OCI-LY3 (cell line): ENCODE data around the gene DLGAP4.

ENCODE experiments used
- H2AFZ ChIP-seq: fragments of 200-600, 300-600 bp; shearing (Covaris generic); 2 replicates; pipeline ENCODE4 v1.6.0; 2014; ENCODE audit warnings: antibody characterized with exemption, low read depth, low read length
- H3K27ac ChIP-seq: fragments of 200-600, 300-600 bp; sonication (generic); 2 replicates; pipeline ENCODE4 v1.5.1; 2014; ENCODE audit warnings: mild to moderate bottlenecking, low read length, moderate library complexity, mixed read lengths
- H3K27me3 ChIP-seq: fragments of 200-600, 300-600 bp; sonication (generic); 2 replicates; pipeline ENCODE4 v1.6.1; 2014; ENCODE audit warnings: low read depth, low read length, mixed read lengths
- H3K36me3 ChIP-seq: fragments of 200-600, 300-600 bp; sonication (generic); replicated peaks from 2 replicates; pipeline ENCODE3; 2014; ENCODE audit warnings: low read depth, low read length, mixed read lengths
- H3K4me1 ChIP-seq: fragments of 300-600, 200-600 bp; sonication (generic); 2 replicates; pipeline ENCODE4 v1.6.1; 2014; ENCODE audit warnings: low read length, mixed read lengths
- H3K4me2 ChIP-seq: fragments of 200-600, 300-600 bp; sonication (generic); 2 replicates; pipeline ENCODE4 v1.6.1; 2014; ENCODE audit warnings: low read length, mixed read lengths
- H3K4me3 ChIP-seq: fragments of 300-600, 200-600 bp; sonication (generic); 2 replicates; pipeline ENCODE4 v1.5.1; 2014; ENCODE audit warnings: antibody characterized with exemption, mild to moderate bottlenecking, low read length, moderate library complexity
- H3K79me2 ChIP-seq: fragments of 300-600, 200-600 bp; shearing (Covaris generic); 2 replicates; pipeline ENCODE4 v1.6.1; 2014; ENCODE audit warnings: mild to moderate bottlenecking, low read length, mixed read lengths
- H3K9ac ChIP-seq: fragments of 300-600, 200-600 bp; shearing (Covaris generic); 2 replicates; pipeline ENCODE4 v1.6.0; 2014; ENCODE audit warnings: mild to moderate bottlenecking, low read length, moderate library complexity
- H3K9me3 ChIP-seq: fragments of 200-600, 300-600 bp; shearing (Covaris generic); 2 replicates; pipeline ENCODE4 v1.6.1; 2014; ENCODE audit warnings: low read length, mixed read lengths; ENCODE audit not compliant: insufficient read depth
- H4K20me1 ChIP-seq: fragments of 200-600, 300-600 bp; sonication (generic); 2 replicates; pipeline ENCODE4 v1.6.1; 2016; ENCODE audit warnings: low read length, mixed read lengths; ENCODE audit not compliant: insufficient read depth
- EZH2phosphoT487 ChIP-seq: fragments of 200-600 bp; shearing (Covaris generic); IDR thresholded peaks from 2 replicates; pipeline ENCODE4 v1.6.1; 2018; ENCODE audit warnings: antibody characterized with exemption, mixed run types, low read depth
- TF ChIP-seq, protein P1 (sequence below): fragments of 200-600, 300-600 bp; sonication (generic); IDR thresholded peaks from 2 replicates; pipeline ENCODE4 v1.5.1; 2014; ENCODE audit warnings: antibody characterized with exemption, low read length, low read depth

Gene DLGAP4

DNA sequence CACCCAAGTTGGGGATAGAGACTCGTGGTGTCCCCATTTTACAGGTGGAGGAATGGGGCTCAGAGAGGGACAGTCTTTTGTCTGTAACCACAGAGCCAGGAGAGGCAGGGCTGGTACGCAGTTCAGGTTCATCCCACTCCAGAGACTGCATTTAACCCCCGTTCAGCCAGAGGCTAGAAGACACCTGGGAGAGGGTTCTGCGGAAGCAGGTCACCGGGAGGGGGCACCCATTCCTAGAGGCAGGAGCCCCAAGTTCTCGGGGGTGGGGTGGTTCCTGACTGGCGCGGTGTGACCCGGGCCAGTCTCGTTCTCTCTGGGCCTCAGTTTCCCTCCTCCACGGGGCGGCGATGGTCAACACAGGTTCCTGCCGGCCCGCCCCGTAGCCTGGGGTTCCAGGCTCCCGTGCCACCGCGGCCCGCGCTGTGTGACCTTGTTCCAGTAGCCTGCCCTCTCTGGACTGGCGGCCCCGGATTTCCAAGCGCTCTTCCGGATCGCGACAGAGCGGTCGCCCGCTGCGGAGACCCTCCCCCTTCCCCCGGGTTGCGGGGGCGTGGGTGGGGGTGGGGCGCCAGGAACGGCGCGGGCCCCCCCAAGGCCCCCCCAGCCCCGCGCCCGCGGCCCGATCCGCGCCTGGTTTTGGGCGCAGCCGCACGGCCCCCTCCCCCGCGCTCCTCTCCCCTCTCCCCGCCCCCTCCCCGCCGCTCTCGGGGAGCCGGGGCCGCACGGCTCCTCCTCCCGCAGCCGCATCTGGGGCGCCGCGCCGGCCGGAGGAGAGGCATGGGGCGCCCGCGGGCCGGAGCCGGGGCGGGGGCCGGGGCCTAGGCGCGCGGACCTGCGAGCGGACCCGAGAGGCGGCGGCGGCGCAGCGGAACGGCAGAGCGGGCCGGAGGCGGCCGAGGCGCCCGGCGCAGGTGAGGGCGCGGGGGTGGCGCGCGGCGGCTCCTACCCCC is at the start of gene DLGAP4:
Gene DLGAP4 (plus strand): TSS at position 738 of the 950 bp plus-strand sequence. CDS start 125,379 bp downstream, outside the sequence.
- Histone ChIP-seq H3K4me1 (no peaks in the 10 kb centered on the region), H3K9ac (no peak within 1 kb of the TSS), H3K4me3 (no peak within 1 kb of the TSS), H3K79me2 (no peaks in the 10 kb centered on the region), H2AFZ (no peak within 1 kb of the TSS), H3K27me3 (peaks cover 37% of the 10 kb centered on the region), H3K36me3 (no peaks in the 10 kb centered on the region), H3K4me2 (no peak within 1 kb of the TSS), H3K27ac (no peak within 1 kb of the TSS), H3K9me3 (no peaks in the 10 kb centered on the region), H4K20me1 (0 out of 2 replicates have a peak, but pooled peaks cover 2% of the 10 kb centered on the region)
- TF ChIP-seq, protein P1, sequence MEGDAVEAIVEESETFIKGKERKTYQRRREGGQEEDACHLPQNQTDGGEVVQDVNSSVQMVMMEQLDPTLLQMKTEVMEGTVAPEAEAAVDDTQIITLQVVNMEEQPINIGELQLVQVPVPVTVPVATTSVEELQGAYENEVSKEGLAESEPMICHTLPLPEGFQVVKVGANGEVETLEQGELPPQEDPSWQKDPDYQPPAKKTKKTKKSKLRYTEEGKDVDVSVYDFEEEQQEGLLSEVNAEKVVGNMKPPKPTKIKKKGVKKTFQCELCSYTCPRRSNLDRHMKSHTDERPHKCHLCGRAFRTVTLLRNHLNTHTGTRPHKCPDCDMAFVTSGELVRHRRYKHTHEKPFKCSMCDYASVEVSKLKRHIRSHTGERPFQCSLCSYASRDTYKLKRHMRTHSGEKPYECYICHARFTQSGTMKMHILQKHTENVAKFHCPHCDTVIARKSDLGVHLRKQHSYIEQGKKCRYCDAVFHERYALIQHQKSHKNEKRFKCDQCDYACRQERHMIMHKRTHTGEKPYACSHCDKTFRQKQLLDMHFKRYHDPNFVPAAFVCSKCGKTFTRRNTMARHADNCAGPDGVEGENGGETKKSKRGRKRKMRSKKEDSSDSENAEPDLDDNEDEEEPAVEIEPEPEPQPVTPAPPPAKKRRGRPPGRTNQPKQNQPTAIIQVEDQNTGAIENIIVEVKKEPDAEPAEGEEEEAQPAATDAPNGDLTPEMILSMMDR, result no peak
- TF ChIP-seq EZH2phosphoT487, result no peak

- no peaks in the 10 kb centered on the region for H4K20me1 ChIP-seq
- no peaks in the 10 kb centered on the region for H3K4me1 ChIP-seq
- no peaks in the 10 kb centered on the region for H3K27me3 ChIP-seq
- H3K4me2 ChIP-seq, result no peak overlapping the region
- no peak overlapping the region for H2AFZ ChIP-seq
- H3K27ac ChIP-seq, result no peak overlapping the region
- H3K4me3 ChIP-seq, result no peak overlapping the region
- no peak for TF ChIP-seq EZH2phosphoT487
- TF ChIP-seq, protein P1, result no peak
- peaks cover 12% of the 10 kb centered on the region for H3K36me3 ChIP-seq
- no peaks in the 10 kb centered on the region for H3K9me3 ChIP-seq
- no peak overlapping the region for H3K9ac ChIP-seq
- no peaks in the 10 kb centered on the region for H3K79me2 ChIP-seq
Observed at GRCh38 chr20:36259177-36260061, 46.7 kb upstream of the DLGAP4 start.

- no peak overlapping the region for H2AFZ ChIP-seq
- H3K9me3 ChIP-seq, result no peaks in the 10 kb centered on the region
- H3K4me1 ChIP-seq, result no peaks in the 10 kb centered on the region
- no peak overlapping the region for H3K4me3 ChIP-seq
- H3K9ac ChIP-seq, result no peak overlapping the region
- H3K4me2 ChIP-seq, result no peak overlapping the region
- H3K27ac ChIP-seq, result no peak overlapping the region
- H3K36me3 ChIP-seq, result peaks cover 12% of the 10 kb centered on the region
- no peaks in the 10 kb centered on the region for H3K79me2 ChIP-seq
- H3K27me3 ChIP-seq, result no peaks in the 10 kb centered on the region
- H4K20me1 ChIP-seq, result no peaks in the 10 kb centered on the region
- TF ChIP-seq, protein P1, result no peak
- TF ChIP-seq EZH2phosphoT487, result no peak
Observed at GRCh38 chr20:36260316-36260715, 45.8 kb upstream of the DLGAP4 start.
